LNCAP (cell line): Measurements from ENCODE around the gene GPRIN2.

ENCODE experiments used
- CTCF ChIP-seq: fragments of 450-650 bp; IDR thresholded peaks from 2 replicates; pipeline ENCODE4 v1.5.1; 2017; ENCODE audit warnings: mild to moderate bottlenecking

Gene GPRIN2

GRCh38 chr10:46558392-46559185 is 2.1 kb upstream of the GPRIN2 start:
- no peak for TF ChIP-seq CTCF

GRCh38 chr10:46558122-46558391 is 1.6 kb upstream of the GPRIN2 start:
- TF ChIP-seq CTCF: no peak

- TF ChIP-seq CTCF: no peak
These were observed 1.1 kb upstream of the GPRIN2 start for GRCh38 chr10:46557319-46558121.

GRCh38 chr10:46555713-46556514 is 544 bp downstream of the GPRIN2 start:
- TF ChIP-seq CTCF: no peak

GRCh38 chr10:46555366-46555712 is 1.1 kb downstream of the GPRIN2 start:
- no peak for TF ChIP-seq CTCF

GRCh38 chr10:46554166-46554781 is 2.2 kb downstream of the GPRIN2 start:
- no peak for TF ChIP-seq CTCF

- no peak for TF ChIP-seq CTCF
These were observed 3.0 kb downstream of the GPRIN2 start for GRCh38 chr10:46553238-46554049.
